ENCODE results near the gene PIERCE2.
"Not testable (repeated sequence)": the region's sequence is repeated elsewhere in the genome, so short reads cannot be mapped to it uniquely, and the experiment has no call there.

PIERCE2 gene

DNA sequence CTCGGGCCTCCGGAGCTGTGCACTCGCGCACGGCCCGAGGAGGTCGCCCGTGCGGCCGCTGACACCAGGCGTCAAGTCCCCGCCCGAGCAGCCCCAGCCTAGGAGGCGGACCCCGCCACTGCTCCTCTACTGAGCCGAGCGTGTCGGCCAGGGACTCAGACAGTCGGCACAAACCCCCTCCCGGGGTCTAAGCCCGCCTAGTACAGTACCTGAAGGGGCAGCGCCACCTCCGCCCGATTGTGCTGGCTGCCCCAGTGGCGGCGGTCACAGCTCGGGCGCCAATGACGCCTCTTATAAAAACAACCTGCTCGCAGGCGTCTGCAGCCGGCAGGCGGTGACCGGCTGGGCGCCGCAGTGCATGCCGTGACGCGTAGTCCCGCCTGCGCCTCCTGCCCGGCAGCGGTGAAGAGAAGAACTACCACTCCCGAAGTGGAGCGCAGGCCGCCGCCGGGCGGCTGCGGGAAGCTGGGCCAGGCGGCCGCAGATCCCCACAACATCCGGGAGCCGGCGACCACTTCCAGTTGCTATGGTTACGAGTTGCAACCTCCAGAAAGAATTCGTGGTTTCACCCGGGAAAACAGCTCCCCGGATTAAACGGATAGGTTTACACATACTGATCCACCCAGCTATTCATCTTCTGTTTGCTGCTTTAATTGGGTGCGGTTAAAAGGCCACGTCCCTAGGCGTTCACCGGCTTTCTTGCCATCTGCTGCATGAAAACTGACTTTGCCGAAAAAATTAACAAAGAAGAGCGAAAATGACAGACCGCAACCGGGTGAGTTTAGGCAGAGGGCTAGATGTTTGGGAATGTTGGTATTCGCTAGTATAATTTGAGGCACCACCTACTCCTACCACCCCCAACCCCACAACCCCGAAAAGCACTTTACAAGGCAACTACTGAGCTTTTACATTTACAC lies at the start of gene PIERCE2, which contains the start of gene CCPG1:
PIERCE2 (plus strand) TSS at position 484 of the 917 bp plus-strand sequence; CDS start at position 758, 274 bp downstream.
CCPG1 (minus strand) TSS at position 348 of the 917 bp plus-strand sequence. CDS start 18,935 bp downstream, outside the sequence.
- H3K9me3 ChIP-seq (ENCODE audit: control insufficient read depth, insufficient read depth, low read length), result no peaks in the 10 kb centered on the region
- H3K9ac ChIP-seq (ENCODE audit: low read depth, low read length), result peak within 1 kb of the TSS; percentile 80
- H3K4me1 ChIP-seq (ENCODE audit: insufficient read depth, low read length), result peaks cover 4% of the 10 kb centered on the region; the same call in 1 of the 2 replicates
- no peaks in the 10 kb centered on the region for H3K36me3 ChIP-seq (ENCODE audit: insufficient read depth, low read length)

DNA sequence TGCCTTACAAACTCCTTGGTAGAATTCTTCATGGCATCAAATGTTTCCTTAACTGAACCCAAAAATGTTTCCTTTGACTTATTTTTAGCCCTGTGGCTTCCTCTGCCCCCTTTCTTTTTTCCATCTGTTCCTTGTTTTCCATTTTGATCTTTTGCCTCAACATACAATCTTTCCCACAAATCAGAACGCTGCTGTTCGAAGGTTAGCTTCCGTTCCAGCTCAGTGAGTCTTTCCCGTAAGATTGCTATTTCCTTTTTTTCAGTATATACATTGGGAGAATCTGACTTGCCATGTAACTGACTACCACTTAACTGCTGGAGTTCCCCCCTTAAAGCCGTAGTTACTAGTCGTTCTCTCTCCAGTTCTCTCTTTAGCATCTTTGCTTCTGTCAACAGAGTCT lies 48.0 kb upstream of the PIERCE2 start:
- no peaks in the 10 kb centered on the region for H3K9me3 ChIP-seq (ENCODE audit: control insufficient read depth, insufficient read depth, low read length)
- no peaks in the 10 kb centered on the region; the same call in 1 of the 2 replicates for H3K4me1 ChIP-seq (ENCODE audit: insufficient read depth, low read length)
- no peak overlapping the region for H3K9ac ChIP-seq (ENCODE audit: low read depth, low read length)
- no peaks in the 10 kb centered on the region for H3K36me3 ChIP-seq (ENCODE audit: insufficient read depth, low read length)

GRCh38 chr15:55361048-55361447 lies 47.2 kb upstream of the PIERCE2 start:
- no peaks in the 10 kb centered on the region; the same call in 1 of the 2 replicates for H3K4me1 ChIP-seq (ENCODE audit: insufficient read depth, low read length)
- no peak overlapping the region for H3K9ac ChIP-seq (ENCODE audit: low read depth, low read length)
- no peaks in the 10 kb centered on the region for H3K9me3 ChIP-seq (ENCODE audit: control insufficient read depth, insufficient read depth, low read length)
- H3K36me3 ChIP-seq (ENCODE audit: insufficient read depth, low read length), result no peaks in the 10 kb centered on the region

GRCh38 chr15:55362641-55363040 lies 45.7 kb upstream of the PIERCE2 start:
- no peaks in the 10 kb centered on the region for H3K36me3 ChIP-seq (ENCODE audit: insufficient read depth, low read length)
- H3K9me3 ChIP-seq (ENCODE audit: control insufficient read depth, insufficient read depth, low read length), result no peaks in the 10 kb centered on the region
- H3K4me1 ChIP-seq (ENCODE audit: insufficient read depth, low read length), result no peaks in the 10 kb centered on the region; the same call in 1 of the 2 replicates
- no peak overlapping the region for H3K9ac ChIP-seq (ENCODE audit: low read depth, low read length)

DNA sequence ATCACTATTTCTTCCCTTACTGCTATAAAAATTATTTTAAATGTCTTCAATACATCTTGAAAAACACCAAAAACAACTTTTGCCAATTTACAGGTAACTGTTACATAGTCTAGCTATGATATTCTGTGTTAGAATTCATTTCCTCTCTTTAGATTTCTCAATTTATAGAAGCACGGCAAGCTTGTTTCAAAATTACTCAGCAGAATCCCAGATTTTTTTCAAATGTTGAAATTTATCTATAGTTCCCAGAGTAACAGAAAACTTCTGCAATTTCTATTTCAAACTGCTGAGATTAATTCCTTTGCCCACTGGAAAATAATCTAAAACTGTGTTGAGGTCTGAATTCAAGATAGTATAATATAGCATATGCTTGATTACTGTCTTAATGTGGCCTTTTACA lies 41.3 kb upstream of the PIERCE2 start:
- Histone ChIP-seq H3K9ac (ENCODE audit: low read depth, low read length) (no peak overlapping the region), H3K4me1 (ENCODE audit: insufficient read depth, low read length) (no peaks in the 10 kb centered on the region), H3K36me3 (ENCODE audit: insufficient read depth, low read length) (no peaks in the 10 kb centered on the region), H3K9me3 (ENCODE audit: control insufficient read depth, insufficient read depth, low read length) (no peaks in the 10 kb centered on the region)

DNA sequence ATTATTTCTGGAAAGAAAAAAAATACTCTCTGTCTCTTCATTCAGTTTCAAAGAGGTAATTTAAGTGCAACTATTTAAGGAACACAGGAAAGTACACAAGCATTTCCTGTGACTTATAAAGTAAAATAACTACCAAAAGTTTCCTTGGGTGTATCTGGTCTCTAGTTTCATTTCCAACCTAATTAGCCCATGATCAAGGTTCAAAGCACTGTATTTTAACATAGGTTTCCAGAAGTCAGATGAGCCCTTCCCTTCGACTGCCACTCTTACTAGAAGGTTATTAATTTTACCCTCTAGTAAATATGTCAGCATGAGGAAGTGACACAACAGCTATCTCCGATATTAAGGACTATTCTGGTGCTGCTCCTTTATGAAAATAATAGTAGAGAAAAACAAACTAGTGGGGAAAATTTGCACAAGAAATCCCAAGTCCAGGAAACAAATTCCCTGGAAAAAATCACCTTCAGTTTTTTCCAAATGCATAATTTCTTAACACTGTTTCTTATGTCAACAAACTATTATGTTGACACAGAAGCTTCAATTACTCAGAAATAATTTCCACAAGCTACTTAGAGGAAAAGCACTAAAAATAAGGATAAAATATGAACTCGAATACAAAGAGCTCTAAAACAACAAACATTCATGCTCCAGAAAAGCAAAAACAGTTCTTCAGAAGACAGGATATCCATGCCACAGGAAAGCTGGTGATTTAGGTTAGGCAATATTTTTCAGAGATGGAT lies 35.4 kb upstream of the PIERCE2 start:
- Histone ChIP-seq H3K36me3 (ENCODE audit: insufficient read depth, low read length) (no peaks in the 10 kb centered on the region), H3K4me1 (ENCODE audit: insufficient read depth, low read length) (no peaks in the 10 kb centered on the region), H3K9me3 (ENCODE audit: control insufficient read depth, insufficient read depth, low read length) (no peaks in the 10 kb centered on the region), H3K9ac (ENCODE audit: low read depth, low read length) (no peak overlapping the region)

DNA sequence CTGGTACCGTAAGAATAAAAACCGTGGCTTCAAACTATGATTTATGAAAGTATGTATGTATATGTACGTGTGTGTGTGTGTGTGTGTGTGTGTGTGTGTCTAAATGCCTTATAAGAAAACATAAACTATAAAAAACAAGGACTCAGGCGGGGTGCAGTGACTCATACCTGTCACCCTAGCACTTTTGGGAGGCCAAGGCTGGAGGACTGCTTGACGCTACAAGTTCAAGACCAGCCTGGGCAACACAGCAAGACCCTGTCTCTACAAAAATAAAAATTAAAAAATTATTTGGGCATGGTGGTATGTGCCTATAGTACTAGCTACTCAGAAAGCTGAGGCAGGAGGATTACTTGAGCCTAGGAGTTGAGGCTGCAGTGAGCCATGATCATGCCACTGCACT lies 29.2 kb upstream of the PIERCE2 start:
- Histone ChIP-seq H3K9me3 (ENCODE audit: control insufficient read depth, insufficient read depth, low read length) (no peaks in the 10 kb centered on the region), H3K9ac (ENCODE audit: low read depth, low read length) (no peak overlapping the region), H3K36me3 (ENCODE audit: insufficient read depth, low read length) (no peaks in the 10 kb centered on the region), H3K4me1 (ENCODE audit: insufficient read depth, low read length) (no peaks in the 10 kb centered on the region)

DNA sequence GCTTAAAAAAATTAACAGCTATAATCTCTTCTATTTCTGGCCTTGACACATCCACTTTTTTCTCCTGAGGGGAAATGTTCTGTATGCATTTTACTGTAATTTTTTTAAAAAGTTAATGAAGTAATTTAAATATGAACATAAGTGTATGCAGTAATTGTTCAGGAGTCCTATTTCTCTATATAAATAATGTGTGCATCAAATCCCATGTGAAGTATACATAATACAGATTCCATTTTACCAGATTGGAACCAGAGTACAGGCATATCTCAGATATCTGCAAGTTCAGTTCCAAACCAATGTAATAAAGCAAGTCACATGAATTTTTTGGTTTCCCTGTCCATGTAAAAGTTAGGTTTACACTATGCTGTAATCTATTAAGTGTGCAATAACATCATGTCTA lies 26.7 kb upstream of the PIERCE2 start:
- H3K9me3 ChIP-seq (ENCODE audit: control insufficient read depth, insufficient read depth, low read length), result no peaks in the 10 kb centered on the region
- H3K4me1 ChIP-seq (ENCODE audit: insufficient read depth, low read length), result no peaks in the 10 kb centered on the region
- H3K9ac ChIP-seq (ENCODE audit: low read depth, low read length), result no peak overlapping the region
- no peaks in the 10 kb centered on the region for H3K36me3 ChIP-seq (ENCODE audit: insufficient read depth, low read length)

- Histone ChIP-seq H3K9me3 (ENCODE audit: control insufficient read depth, insufficient read depth, low read length) (no peaks in the 10 kb centered on the region), H3K4me1 (ENCODE audit: insufficient read depth, low read length) (no peaks in the 10 kb centered on the region), H3K9ac (ENCODE audit: low read depth, low read length) (no peak overlapping the region), H3K36me3 (ENCODE audit: insufficient read depth, low read length) (no peaks in the 10 kb centered on the region)
Measured at GRCh38 chr15:55383687-55384086, 24.6 kb upstream of the PIERCE2 start.

DNA sequence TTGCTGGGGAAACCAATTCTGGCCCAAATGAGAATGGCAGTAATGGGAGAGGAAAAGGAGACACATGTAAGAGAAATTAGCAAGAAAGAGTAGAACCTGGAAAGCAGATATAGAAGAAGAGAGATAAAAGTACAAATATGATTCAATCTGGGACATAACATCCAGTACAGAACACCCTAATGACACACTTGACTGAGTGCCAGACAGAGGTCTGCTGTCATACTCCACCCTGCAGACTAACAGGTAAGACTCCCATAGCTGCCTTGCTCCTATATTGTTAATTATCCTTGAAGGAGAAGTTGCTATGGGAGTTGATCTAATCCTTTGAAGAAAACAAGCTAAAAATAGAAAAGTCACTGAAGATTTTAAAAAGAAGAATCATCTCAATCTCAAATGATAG lies 21.3 kb upstream of the PIERCE2 start:
- no peaks in the 10 kb centered on the region for H3K36me3 ChIP-seq (ENCODE audit: insufficient read depth, low read length)
- H3K9me3 ChIP-seq (ENCODE audit: control insufficient read depth, insufficient read depth, low read length), result no peaks in the 10 kb centered on the region
- H3K9ac ChIP-seq (ENCODE audit: low read depth, low read length), result no peak overlapping the region

GRCh38 chr15:55389264-55389607 lies 19.1 kb upstream of the PIERCE2 start:
- H3K9ac ChIP-seq (ENCODE audit: low read depth, low read length), result no peak overlapping the region
- H3K4me1 ChIP-seq (ENCODE audit: insufficient read depth, low read length), result no peaks in the 10 kb centered on the region
- no peaks in the 10 kb centered on the region for H3K36me3 ChIP-seq (ENCODE audit: insufficient read depth, low read length)
- H3K9me3 ChIP-seq (ENCODE audit: control insufficient read depth, insufficient read depth, low read length), result no peaks in the 10 kb centered on the region

More for the DNA sequence above, 21.3 kb upstream of the PIERCE2 start:
- H3K4me1 ChIP-seq (ENCODE audit: insufficient read depth, low read length), result no peaks in the 10 kb centered on the region

DNA sequence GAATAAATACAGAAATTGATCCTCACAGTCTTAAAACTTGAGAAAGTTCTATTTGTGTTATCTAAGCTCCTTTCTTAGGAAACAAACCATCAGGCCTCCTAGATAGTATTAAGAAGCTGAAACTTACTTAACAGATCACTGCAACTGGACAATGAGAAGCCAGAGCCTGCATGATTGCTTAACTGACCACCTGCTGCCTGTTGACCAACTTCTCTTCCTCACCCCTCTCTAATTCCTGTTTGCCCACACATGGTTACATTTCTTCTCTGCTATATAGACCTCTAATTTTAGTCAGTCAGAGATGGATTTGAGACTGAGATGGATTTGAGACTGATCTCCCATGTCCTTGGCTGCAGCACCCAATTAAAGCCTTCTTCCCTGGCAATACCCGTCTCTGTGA lies 13.6 kb upstream of the PIERCE2 start:
- no peaks in the 10 kb centered on the region for H3K36me3 ChIP-seq (ENCODE audit: insufficient read depth, low read length)
- H3K4me1 ChIP-seq (ENCODE audit: insufficient read depth, low read length), result no peaks in the 10 kb centered on the region
- no peaks in the 10 kb centered on the region for H3K9me3 ChIP-seq (ENCODE audit: control insufficient read depth, insufficient read depth, low read length)
- H3K9ac ChIP-seq (ENCODE audit: low read depth, low read length), result no peak overlapping the region

DNA sequence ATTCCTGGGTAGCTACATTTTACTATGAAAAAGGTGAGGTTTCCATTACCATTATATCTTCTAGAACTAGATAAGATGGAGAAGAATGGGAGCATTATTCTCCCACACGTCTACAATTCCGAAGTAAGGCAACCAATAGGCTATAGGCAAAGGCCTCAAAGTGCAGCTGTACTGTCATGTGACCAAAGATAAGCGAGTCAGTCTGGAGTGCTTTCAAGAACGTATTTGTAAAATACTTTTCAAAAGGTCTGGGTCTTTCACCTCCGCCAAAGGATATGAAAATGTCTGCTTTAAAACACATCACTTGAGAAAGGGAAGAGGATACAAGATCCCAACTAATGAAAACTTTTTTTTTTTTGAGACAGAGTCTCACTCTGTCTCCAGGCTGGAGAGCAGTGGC lies 10.1 kb upstream of the PIERCE2 start:
- Histone ChIP-seq H3K4me1 (ENCODE audit: insufficient read depth, low read length) (no peaks in the 10 kb centered on the region), H3K9me3 (ENCODE audit: control insufficient read depth, insufficient read depth, low read length) (no peaks in the 10 kb centered on the region), H3K36me3 (ENCODE audit: insufficient read depth, low read length) (no peaks in the 10 kb centered on the region), H3K9ac (ENCODE audit: low read depth, low read length) (no peak overlapping the region)

DNA sequence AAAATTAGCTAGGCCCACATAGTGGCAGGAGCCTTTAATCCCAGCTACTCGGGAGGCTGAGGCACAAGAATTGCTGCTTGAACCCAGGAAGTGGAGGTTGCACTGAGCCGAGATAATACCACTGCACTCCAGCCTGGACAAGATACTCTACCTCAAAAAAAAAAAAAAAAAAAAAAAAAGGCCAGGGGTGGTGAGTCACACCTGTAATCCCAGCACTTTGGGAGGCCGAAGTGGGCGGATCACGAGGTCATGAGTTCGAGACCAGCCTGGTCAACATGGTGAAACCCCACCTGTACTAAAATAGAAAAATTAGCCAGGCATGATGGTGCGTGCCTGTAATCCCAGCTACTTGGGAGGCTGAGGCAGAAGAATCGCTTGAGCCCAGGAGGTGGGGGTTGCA lies 8.2 kb upstream of the PIERCE2 start:
- H3K9ac ChIP-seq (ENCODE audit: low read depth, low read length); H3K9me3 ChIP-seq (ENCODE audit: control insufficient read depth, insufficient read depth, low read length); H3K36me3 ChIP-seq (ENCODE audit: insufficient read depth, low read length); H3K4me1 ChIP-seq (ENCODE audit: insufficient read depth, low read length): not testable (repeated sequence)
